Gastroesophageal sphincter (tissue), 3 donors: ENCODE data around the gene MAGEF1.

Source experiments
- EP300 ChIP-seq: sonication (generic); formaldehyde crosslinking; IDR thresholded peaks from one replicate; pipeline ENCODE4 v1.6.1; 2017; ENCODE audit warnings: antibody characterized with exemption, mild to moderate bottlenecking
- POLR2A ChIP-seq, 2 donors: fragments of 450-650 bp; IDR thresholded peaks; one replicate each; pipeline ENCODE4 v1.6.1; 2017; ENCODE audit warnings: antibody characterized with exemption in 2 of 2, mild to moderate bottlenecking in 2 of 2, moderate library complexity in 1 of 2
- POLR2AphosphoS5 ChIP-seq: sonication (generic); formaldehyde crosslinking; IDR thresholded peaks from one replicate; pipeline ENCODE4 v1.6.1; 2017; ENCODE audit warnings: antibody characterized with exemption
- TF ChIP-seq, protein P1 (sequence below), 4 experiments: fragments of 200-600 bp in 2 of 4; fragments of 450-650 bp in 2 of 4; sonication (generic) in 1 of 4; IDR thresholded peaks; one replicate each; pipeline ENCODE4 v1.5.1; 2017 to 2019; ENCODE audit warnings: antibody characterized with exemption in 4 of 4, mild to moderate bottlenecking in 2 of 4, moderate library complexity in 2 of 4

DNA sequence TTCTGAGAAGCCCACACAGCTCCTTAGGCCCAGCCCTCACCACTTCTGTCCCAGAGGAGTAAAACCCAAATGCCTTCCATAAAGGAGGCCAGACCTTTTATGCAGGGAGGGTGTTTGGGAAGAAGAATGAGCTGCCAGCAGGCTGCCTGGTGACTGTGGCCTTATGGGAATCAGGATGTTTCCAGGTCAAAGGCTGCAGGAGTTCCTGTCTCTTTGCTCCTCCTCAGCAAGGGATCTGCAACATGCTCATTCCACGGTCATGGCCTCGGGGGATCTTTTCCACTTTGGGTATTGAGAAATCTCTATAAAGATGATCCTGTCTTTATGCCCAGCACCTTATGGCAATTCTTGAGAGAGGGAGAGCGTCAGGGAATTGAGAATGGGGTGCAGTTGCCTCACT is 25.2 kb upstream of the MAGEF1 start:
- no peak for TF ChIP-seq POLR2A (IDR thresholded peaks at IDR 0.05)
- TF ChIP-seq, protein P1, sequence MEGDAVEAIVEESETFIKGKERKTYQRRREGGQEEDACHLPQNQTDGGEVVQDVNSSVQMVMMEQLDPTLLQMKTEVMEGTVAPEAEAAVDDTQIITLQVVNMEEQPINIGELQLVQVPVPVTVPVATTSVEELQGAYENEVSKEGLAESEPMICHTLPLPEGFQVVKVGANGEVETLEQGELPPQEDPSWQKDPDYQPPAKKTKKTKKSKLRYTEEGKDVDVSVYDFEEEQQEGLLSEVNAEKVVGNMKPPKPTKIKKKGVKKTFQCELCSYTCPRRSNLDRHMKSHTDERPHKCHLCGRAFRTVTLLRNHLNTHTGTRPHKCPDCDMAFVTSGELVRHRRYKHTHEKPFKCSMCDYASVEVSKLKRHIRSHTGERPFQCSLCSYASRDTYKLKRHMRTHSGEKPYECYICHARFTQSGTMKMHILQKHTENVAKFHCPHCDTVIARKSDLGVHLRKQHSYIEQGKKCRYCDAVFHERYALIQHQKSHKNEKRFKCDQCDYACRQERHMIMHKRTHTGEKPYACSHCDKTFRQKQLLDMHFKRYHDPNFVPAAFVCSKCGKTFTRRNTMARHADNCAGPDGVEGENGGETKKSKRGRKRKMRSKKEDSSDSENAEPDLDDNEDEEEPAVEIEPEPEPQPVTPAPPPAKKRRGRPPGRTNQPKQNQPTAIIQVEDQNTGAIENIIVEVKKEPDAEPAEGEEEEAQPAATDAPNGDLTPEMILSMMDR (IDR thresholded peaks at IDR 0.05) = no peak
- TF ChIP-seq EP300 = no peak
- TF ChIP-seq POLR2AphosphoS5 = no peak
